Ovary (tissue), 10 donors: ENCODE results near the gene PRSS58. TPM values are rescaled to one million over a fixed set of nuclear protein-coding genes. Genes with fewer than 3 reads are reported as not detected.

Experiments used
- DNase-seq, 5 donors: peaks; one replicate each; pipeline ENCODE4 v3.0.0-alpha.2; 2019 to 2020
- H3K27ac ChIP-seq, 2 donors: fragments of 200-600 bp; one replicate each; pipeline versions ENCODE4 v1.5.1 to v1.8.0; 2019 to 2022
- H3K27me3 ChIP-seq: fragments of 200-600 bp; one replicate; pipeline ENCODE4 v1.8.0; 2022
- H3K36me3 ChIP-seq: fragments of 200-600 bp; sonication (generic); one replicate; pipeline ENCODE4 v1.5.1; 2019
- H3K4me1 ChIP-seq: one replicate; pipeline ENCODE4 v1.8.1; 2013; ENCODE audit warnings: mild to moderate bottlenecking, moderate library complexity; ENCODE audit not compliant: insufficient read depth
- H3K4me3 ChIP-seq: fragments of 200-600 bp; sonication (generic); one replicate; pipeline ENCODE4 v1.5.1; 2017
- H3K9me3 ChIP-seq, 2 donors: fragments of 200-600 bp in 1 of 2; sonication (generic) in 1 of 2; one replicate each; pipeline versions ENCODE4 v1.5.1 to v1.8.1; 2013 to 2019; ENCODE audit warnings: mild to moderate bottlenecking in 1 of 2, moderate library complexity in 1 of 2
- CTCF ChIP-seq, 3 donors: fragments of 450-650 bp in 2 of 3; fragments of 200-600 bp in 1 of 3; IDR thresholded peaks; one replicate each; pipeline versions ENCODE4 v1.5.1 to v1.8.0; 2016 to 2022; ENCODE audit warnings: antibody characterized with exemption in 3 of 3, mild to moderate bottlenecking in 1 of 3
- EP300 ChIP-seq: sonication (generic); formaldehyde crosslinking; IDR thresholded peaks from one replicate; pipeline ENCODE4 v1.6.1; 2017; ENCODE audit warnings: antibody characterized with exemption
- POLR2A ChIP-seq: fragments of 450-650 bp; IDR thresholded peaks from one replicate; pipeline ENCODE4 v1.6.1; 2017; ENCODE audit warnings: antibody characterized with exemption, mild to moderate bottlenecking, moderate library complexity
- WGBS, 3 donors: extraction: QIAGEN DNeasy Blood & Tissue Kit in 1 of 3; methylation state at CpG; one replicate each; pipeline versions ENCODE4 v1.1.5 to v1.1.7; 2013 to 2017; 5-methylcytosine and 5-hydroxymethylcytosine counted together
- intact Hi-C, 4 donors: fragments of 100-400 bp; cut with DNase I; formaldehyde crosslinking; loops; one replicate each; pipeline versions ENCODE4 v1.11.0 to v1.15.1; 2022 to 2023
- long read RNA-seq, 3 donors: library from polyadenylated mRNA in 2 of 3; unstranded in 2 of 3; transcript quantifications; one replicate each; pipeline ENCODE4 v2.0.0 and lab custom pipeline, GENCODE V29; 2021 to 2026
- polyA plus RNA-seq, 2 donors: library from polyadenylated mRNA; stranded (reverse); fragments of 200-250 nt in 1 of 2; fragments of 350-450 nt in 1 of 2; fragmentation: Illumina TruSeq in 1 of 2; extraction: RNeasy Lipid Tissue Mini Kit (QIAGEN cat#74804) in 1 of 2; gene quantifications; one replicate each; pipeline ENCODE4 v1.2.3, GENCODE V29; 2013 to 2014
- total RNA-seq, 7 donors: library from RNA; depleted of rRNA in 2 of 7; stranded (reverse); fragments of >200 nt in 2 of 7; fragmentation: NEBNext Ultra II Directional in 3 of 7; extraction: Animal tissue kit (Norgen Biotek cat#: 25700) in 3 of 7; gene quantifications; one replicate each; pipeline versions ENCODE4 v1.1.0 to v1.2.4, GENCODE V29; 2016 to 2023
- donor health status: DM: no; HTN: no; CAD: no; lungs with moderate emphysema.
- donor health status: DM: no; HTN: no; CAD: no.
- donor health status: Bipolar disorder and iron deficiency.
- donor health status: DM: yes; HTN: yes; CAD: no.
- donor health status: DM: no; HTN: no; CAD: no.
- donor health status: DM: yes; HTN: yes; CAD: no.

The PRSS58 gene
- total RNA-seq = not detected
- polyA plus RNA-seq = not detected
- long read RNA-seq, donor 1 = 0 reads
- long read RNA-seq, donor 2 = 0 reads
- long read RNA-seq, donor 3 = 0 reads

GRCh38 chr7:142257958-142258357 is at the start of gene PRSS58:
PRSS58 (minus strand) TSS chr7:142258058; CDS start chr7:142257707, 351 bp downstream.
- DNase-seq = no peak
- intact Hi-C loops = no loop called here
- H3K36me3 ChIP-seq = no peaks in the 10 kb centered on the region
- TF ChIP-seq POLR2A (no peak), EP300 (no peak), CTCF (IDR thresholded peaks at IDR 0.05) (no peak)
- no peaks in the 10 kb centered on the region for H3K4me1 ChIP-seq
- WGBS, 3 donors = 44 to 72% (median 56%) methylated on average over 1 of the region's 1 CpG
- H3K27me3 ChIP-seq = no peaks in the 10 kb centered on the region
- H3K9me3 ChIP-seq = no peaks in the 10 kb centered on the region
- H3K27ac ChIP-seq = no peak within 1 kb of the TSS
- H3K4me3 ChIP-seq = no peak within 1 kb of the TSS

GRCh38 chr7:142307246-142307900 is 49.5 kb upstream of the PRSS58 start:
- no peak for DNase-seq
- H3K36me3 ChIP-seq = no peaks in the 10 kb centered on the region
- H3K27me3 ChIP-seq = no peaks in the 10 kb centered on the region
- WGBS, 3 donors = 37 to 55% (median 46%) methylated on average over 11 of the region's 11 CpGs
- no peaks in the 10 kb centered on the region for H3K4me1 ChIP-seq
- no peaks in the 10 kb centered on the region for H3K9me3 ChIP-seq
- TF ChIP-seq EP300 (no peak), CTCF (IDR thresholded peaks at IDR 0.05) (no peak)
- intact Hi-C loops = no loop called here
- H3K4me3 ChIP-seq = no peak overlapping the region
- no peak overlapping the region for H3K27ac ChIP-seq

- DNase-seq = no peak
- Histone ChIP-seq H3K27ac (no peak overlapping the region), H3K4me1 (no peaks in the 10 kb centered on the region), H3K4me3 (no peak overlapping the region), H3K9me3 (no peaks in the 10 kb centered on the region), H3K27me3 (no peaks in the 10 kb centered on the region), H3K36me3 (no peaks in the 10 kb centered on the region)
- TF ChIP-seq POLR2A = no peak
- TF ChIP-seq EP300 = no peak
- TF ChIP-seq CTCF (IDR thresholded peaks at IDR 0.05) = no peak
- intact Hi-C loops = no loop called here
- WGBS, 3 donors = 13 to 40% (median 16%) methylated on average over 2 of the region's 2 CpGs
Observed at GRCh38 chr7:142303650-142304049, 45.8 kb upstream of the PRSS58 start.

GRCh38 chr7:142301923-142302550 is 44.2 kb upstream of the PRSS58 start:
- TF ChIP-seq POLR2A (no peak), EP300 (no peak), CTCF (IDR thresholded peaks at IDR 0.05) (no peak)
- H3K27me3 ChIP-seq = no peaks in the 10 kb centered on the region
- H3K36me3 ChIP-seq = no peaks in the 10 kb centered on the region
- intact Hi-C loops = no loop called here
- H3K4me1 ChIP-seq = no peaks in the 10 kb centered on the region
- no peak overlapping the region for H3K27ac ChIP-seq
- no peak for DNase-seq
- 43 to 58% (median 45%) methylated on average over 3 of the region's 3 CpGs for WGBS, 3 donors
- H3K4me3 ChIP-seq = no peak overlapping the region
- no peaks in the 10 kb centered on the region for H3K9me3 ChIP-seq
